KMS-11 (cell line): ENCODE results near the gene ABI3BP.

Experiments used
- H2AFZ ChIP-seq: fragments of 200-600 bp; sonication (generic); 2 replicates; pipeline ENCODE4 v1.6.1; 2016; ENCODE audit warnings: antibody characterized with exemption, mixed run types, low read depth
- H3K27ac ChIP-seq: fragments of 200-600 bp; sonication (generic); 2 replicates; pipeline ENCODE4 v1.6.1; 2016; ENCODE audit warnings: mild to moderate bottlenecking, mixed run types
- H3K27me3 ChIP-seq: fragments of 200-600 bp; sonication (generic); 2 replicates; pipeline ENCODE4 v1.6.1; 2017; ENCODE audit warnings: mild to moderate bottlenecking, low read depth, mixed run types, moderate library complexity; ENCODE audit not compliant: insufficient read depth
- H3K36me3 ChIP-seq: fragments of 200-600 bp; sonication (generic); 2 replicates; pipeline ENCODE4 v1.6.1; 2017; ENCODE audit warnings: mild to moderate bottlenecking, mixed run types; ENCODE audit not compliant: insufficient read depth
- H3K4me1 ChIP-seq: fragments of 200-600 bp; sonication (generic); 2 replicates; pipeline ENCODE4 v1.6.1; 2016; ENCODE audit warnings: mild to moderate bottlenecking, low read depth, mixed run types; ENCODE audit not compliant: poor library complexity, severe bottlenecking
- H3K4me2 ChIP-seq: fragments of 200-600 bp; sonication (generic); 2 replicates; pipeline ENCODE4 v1.7.0; 2016; ENCODE audit warnings: mild to moderate bottlenecking, mixed run types
- H3K4me3 ChIP-seq: fragments of 200-600 bp; sonication (generic); IDR thresholded peaks from 2 replicates; pipeline ENCODE4 v1.6.1; 2017; ENCODE audit warnings: low read depth, low read length, mixed read lengths; ENCODE audit not compliant: insufficient read depth
- H3K79me2 ChIP-seq: fragments of 200-600 bp; sonication (generic); 2 replicates; pipeline ENCODE4 v1.6.1; 2016; ENCODE audit warnings: low read depth, mixed run types; ENCODE audit not compliant: insufficient read depth
- H3K9ac ChIP-seq: fragments of 200-600 bp; sonication (generic); 2 replicates; pipeline ENCODE4 v1.6.1; 2016; ENCODE audit warnings: mild to moderate bottlenecking, mixed run types
- H4K20me1 ChIP-seq: fragments of 200-600 bp; sonication (generic); 2 replicates; pipeline ENCODE4 v1.6.1; 2016; ENCODE audit warnings: mild to moderate bottlenecking, mixed run types; ENCODE audit not compliant: insufficient read depth
- TF ChIP-seq, protein P1 (sequence below): fragments of 200-600 bp; sonication (generic); conservative IDR thresholded peaks from 2 replicates; pipeline ENCODE4 v1.6.1; 2017; ENCODE audit warnings: low read depth, mild to moderate bottlenecking, antibody characterized with exemption, low read length, moderate library complexity, mixed read lengths

The ABI3BP gene

GRCh38 chr3:100776097-100776729 lies 217.0 kb downstream of the ABI3BP start:
- H3K9ac ChIP-seq = no peak overlapping the region
- H3K4me1 ChIP-seq = no peaks in the 10 kb centered on the region
- H3K27me3 ChIP-seq = no peaks in the 10 kb centered on the region
- no peaks in the 10 kb centered on the region for H3K36me3 ChIP-seq
- H3K79me2 ChIP-seq = no peaks in the 10 kb centered on the region
- no peak overlapping the region for H3K27ac ChIP-seq
- H3K4me3 ChIP-seq = no peak overlapping the region
- H4K20me1 ChIP-seq = no peaks in the 10 kb centered on the region
- no peak overlapping the region for H2AFZ ChIP-seq
- TF ChIP-seq, protein P1, sequence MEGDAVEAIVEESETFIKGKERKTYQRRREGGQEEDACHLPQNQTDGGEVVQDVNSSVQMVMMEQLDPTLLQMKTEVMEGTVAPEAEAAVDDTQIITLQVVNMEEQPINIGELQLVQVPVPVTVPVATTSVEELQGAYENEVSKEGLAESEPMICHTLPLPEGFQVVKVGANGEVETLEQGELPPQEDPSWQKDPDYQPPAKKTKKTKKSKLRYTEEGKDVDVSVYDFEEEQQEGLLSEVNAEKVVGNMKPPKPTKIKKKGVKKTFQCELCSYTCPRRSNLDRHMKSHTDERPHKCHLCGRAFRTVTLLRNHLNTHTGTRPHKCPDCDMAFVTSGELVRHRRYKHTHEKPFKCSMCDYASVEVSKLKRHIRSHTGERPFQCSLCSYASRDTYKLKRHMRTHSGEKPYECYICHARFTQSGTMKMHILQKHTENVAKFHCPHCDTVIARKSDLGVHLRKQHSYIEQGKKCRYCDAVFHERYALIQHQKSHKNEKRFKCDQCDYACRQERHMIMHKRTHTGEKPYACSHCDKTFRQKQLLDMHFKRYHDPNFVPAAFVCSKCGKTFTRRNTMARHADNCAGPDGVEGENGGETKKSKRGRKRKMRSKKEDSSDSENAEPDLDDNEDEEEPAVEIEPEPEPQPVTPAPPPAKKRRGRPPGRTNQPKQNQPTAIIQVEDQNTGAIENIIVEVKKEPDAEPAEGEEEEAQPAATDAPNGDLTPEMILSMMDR = no peak
- H3K4me2 ChIP-seq = no peak overlapping the region

DNA sequence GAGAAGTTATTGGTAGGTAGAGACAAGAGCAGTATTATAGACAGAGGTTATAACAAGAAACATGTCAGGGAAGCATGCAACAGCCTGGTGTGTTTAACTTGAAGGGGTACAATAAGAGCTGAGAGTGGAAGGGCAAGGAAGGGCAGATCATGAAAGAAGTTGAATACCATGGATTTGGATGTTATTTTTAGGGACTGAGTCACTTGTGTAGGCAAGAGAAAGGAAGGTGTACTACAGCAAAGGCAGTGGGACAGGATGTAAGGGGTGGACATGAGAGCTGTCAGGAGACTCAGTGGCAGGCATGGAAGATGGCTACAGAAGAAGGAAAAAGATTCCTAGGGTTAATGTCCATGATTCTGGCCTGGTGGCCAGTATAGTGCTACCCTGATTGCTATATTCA lies 217.6 kb downstream of the ABI3BP start:
- Histone ChIP-seq H4K20me1 (no peaks in the 10 kb centered on the region), H3K4me1 (no peaks in the 10 kb centered on the region), H3K79me2 (no peaks in the 10 kb centered on the region), H3K4me2 (no peak overlapping the region), H2AFZ (no peak overlapping the region), H3K36me3 (no peaks in the 10 kb centered on the region), H3K27me3 (no peaks in the 10 kb centered on the region), H3K27ac (no peak overlapping the region), H3K4me3 (no peak overlapping the region), H3K9ac (no peak overlapping the region)
- TF ChIP-seq, protein P1 = no peak

DNA sequence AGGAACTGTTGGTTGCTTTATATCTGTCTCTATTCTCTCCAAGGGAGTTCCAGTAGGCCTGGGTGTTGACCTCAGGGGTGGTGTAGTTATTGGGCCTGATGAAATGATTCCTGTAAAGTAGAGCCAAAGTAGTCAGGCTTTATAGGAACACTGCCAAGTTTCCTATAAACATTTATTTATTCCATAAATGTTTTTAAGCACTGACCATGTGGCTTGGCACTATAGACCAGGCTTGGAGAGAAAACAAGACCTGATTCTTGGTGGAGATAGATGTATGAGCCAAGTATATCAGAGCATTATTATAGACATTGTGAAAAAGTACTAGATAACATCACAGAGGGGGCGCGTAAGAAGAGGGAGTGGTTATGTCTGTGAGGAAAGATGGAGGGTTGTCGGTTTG lies 218.0 kb downstream of the ABI3BP start:
- TF ChIP-seq, protein P1 = no peak
- H2AFZ ChIP-seq = no peak overlapping the region
- no peaks in the 10 kb centered on the region for H3K27me3 ChIP-seq

GRCh38 chr3:100769693-100770092 lies 223.5 kb downstream of the ABI3BP start:
- TF ChIP-seq, protein P1 = no peak

More for the DNA sequence above, 218.0 kb downstream of the ABI3BP start:
- no peaks in the 10 kb centered on the region for H3K79me2 ChIP-seq
- no peaks in the 10 kb centered on the region for H4K20me1 ChIP-seq
- no peak overlapping the region for H3K4me3 ChIP-seq
- no peaks in the 10 kb centered on the region for H3K36me3 ChIP-seq
- H3K27ac ChIP-seq = no peak overlapping the region
- no peak overlapping the region for H3K9ac ChIP-seq
- no peaks in the 10 kb centered on the region for H3K4me1 ChIP-seq
- no peak overlapping the region for H3K4me2 ChIP-seq

More at GRCh38 chr3:100769693-100770092, 223.5 kb downstream of the ABI3BP start:
- Histone ChIP-seq H3K4me3 (no peak overlapping the region), H3K79me2 (no peaks in the 10 kb centered on the region), H3K36me3 (no peaks in the 10 kb centered on the region), H3K9ac (no peak overlapping the region), H3K27me3 (no peaks in the 10 kb centered on the region), H3K27ac (no peak overlapping the region), H4K20me1 (no peaks in the 10 kb centered on the region), H3K4me1 (peaks cover 10% of the 10 kb centered on the region), H3K4me2 (no peak overlapping the region), H2AFZ (no peak overlapping the region)
